PC-3 (cell line): ENCODE measurements around the gene SHF. TPM values are rescaled to one million over a fixed set of nuclear protein-coding genes. Genes with fewer than 3 reads are reported as not detected.
"Not testable (repeated sequence)": the region's sequence is repeated elsewhere in the genome, so short reads cannot be mapped to it uniquely, and the experiment has no call there.

ENCODE experiments used
- ATAC-seq: fragments of 200-7000 bp; cut with Tn5 transposase; 2 replicates; pipeline ENCODE4 v1.9.1; 2020; ENCODE audit warnings: mild to moderate bottlenecking, moderate library complexity
- BruUV-seq: library from RNA; stranded (reverse); fragments of 400-500 nt; replicated peaks from 2 replicates; lab custom pipeline; 2021; lab: Mats Ljungman, UMichigan
- CTCF ChIA-PET: fragments of 300-600 bp; sonication (Branson Sonifier 250); formaldehyde crosslinking; loops from one replicate; lab custom pipeline; 2022; ENCODE audit warnings: antibody characterized with exemption; lab: Charles Lee
- POLR2A ChIA-PET: fragments of 300-600 bp; sonication (Branson Sonifier 250); formaldehyde crosslinking; loops from one replicate; lab custom pipeline; 2022; ENCODE audit warnings: antibody characterized with exemption; ENCODE audit not compliant: unreplicated experiment; lab: Charles Lee
- DNase-seq: peaks from one replicate; pipeline ENCODE4 v3.0.0-alpha.2; 2015
- H2AFZ ChIP-seq: fragments of 300-600 bp; sonication (generic); 2 replicates; pipeline ENCODE4 v1.6.0; 2016; ENCODE audit warnings: antibody characterized with exemption, low read length
- H3F3A ChIP-seq: fragments of 300-600 bp; sonication (generic); one replicate; pipeline ENCODE4 v1.6.0; 2017; ENCODE audit warnings: antibody characterized with exemption, low read length, control low read depth, mild to moderate bottlenecking; ENCODE audit not compliant: unreplicated experiment
- H3K27ac ChIP-seq: fragments of 300-600 bp; sonication (generic); 2 replicates; pipeline ENCODE4 v1.5.1; 2016; ENCODE audit warnings: mild to moderate bottlenecking, low read length
- H3K27me3 ChIP-seq: fragments of 300-600 bp; sonication (generic); 2 replicates; pipeline ENCODE4 v1.6.1; 2016; ENCODE audit warnings: low read length, mixed read lengths
- H3K36me3 ChIP-seq: fragments of 300-600 bp; sonication (generic); 2 replicates; pipeline ENCODE4 v1.6.1; 2016; ENCODE audit warnings: low read depth, mixed run types, low read length, mixed read lengths
- H3K4me1 ChIP-seq: fragments of 300-600 bp; sonication (generic); 2 replicates; pipeline ENCODE4 v1.5.1; 2016; ENCODE audit warnings: low read length; ENCODE audit not compliant: insufficient read depth
- H3K4me2 ChIP-seq: fragments of 300-600 bp; sonication (generic); 2 replicates; pipeline ENCODE4 v1.6.0; 2016; ENCODE audit warnings: low read length
- H3K4me3 ChIP-seq: fragments of 300-600 bp; sonication (generic); 2 replicates; pipeline ENCODE4 v1.5.1; 2016; ENCODE audit warnings: mild to moderate bottlenecking, low read length, mixed read lengths
- H3K79me2 ChIP-seq: fragments of 300-600 bp; sonication (generic); 2 replicates; pipeline ENCODE4 v1.6.1; 2017; ENCODE audit warnings: low read length, mixed read lengths
- H3K9ac ChIP-seq: fragments of 300-600 bp; sonication (generic); 2 replicates; pipeline ENCODE4 v1.6.0; 2016; ENCODE audit warnings: mild to moderate bottlenecking, low read length
- H3K9me2 ChIP-seq: fragments of 300-600 bp; sonication (generic); replicated peaks from 2 replicates; pipeline ENCODE4 v1.6.1; 2016; ENCODE audit warnings: mixed run types, low read length, mixed read lengths
- H3K9me3 ChIP-seq: fragments of 300-600 bp; sonication (generic); 2 replicates; pipeline ENCODE4 v1.6.1; 2016; ENCODE audit warnings: low read length, mixed read lengths
- H4K20me1 ChIP-seq: fragments of 300-600 bp; sonication (generic); 2 replicates; pipeline ENCODE4 v1.6.1; 2016; ENCODE audit warnings: low read length, mixed read lengths
- EZH2 ChIP-seq: fragments of 300-600 bp; sonication (generic); IDR thresholded peaks from one replicate; pipeline ENCODE4 v1.6.1; 2017; ENCODE audit warnings: antibody characterized with exemption, mild to moderate bottlenecking, low read length; ENCODE audit not compliant: unreplicated experiment
- EZH2phosphoT487 ChIP-seq: fragments of 300-600 bp; sonication (generic); IDR thresholded peaks from 2 replicates; pipeline ENCODE4 v1.6.1; 2018; ENCODE audit warnings: mild to moderate bottlenecking, antibody characterized with exemption, low read length, borderline replicate concordance
- intact Hi-C: fragments of 100-400 bp; cut with micrococcal nuclease; formaldehyde crosslinking; loops from 2 replicates; pipeline ENCODE4 v1.9.0; 2023
- total RNA-seq: library from RNA; depleted of rRNA; stranded (reverse); fragments of >200 nt; gene quantifications from 2 replicates; pipeline ENCODE4 v1.2.3, GENCODE V29; 2014
- TF ChIP-seq, protein P1 (sequence below): fragments of 300-600 bp; sonication (generic); conservative IDR thresholded peaks from 2 replicates; pipeline ENCODE4 v1.5.1; 2017; ENCODE audit warnings: antibody characterized with exemption, low read depth, mild to moderate bottlenecking, low read length

SHF gene
- total RNA-seq, 1 experiment from 2014 or later, result 1.2 TPM

DNA sequence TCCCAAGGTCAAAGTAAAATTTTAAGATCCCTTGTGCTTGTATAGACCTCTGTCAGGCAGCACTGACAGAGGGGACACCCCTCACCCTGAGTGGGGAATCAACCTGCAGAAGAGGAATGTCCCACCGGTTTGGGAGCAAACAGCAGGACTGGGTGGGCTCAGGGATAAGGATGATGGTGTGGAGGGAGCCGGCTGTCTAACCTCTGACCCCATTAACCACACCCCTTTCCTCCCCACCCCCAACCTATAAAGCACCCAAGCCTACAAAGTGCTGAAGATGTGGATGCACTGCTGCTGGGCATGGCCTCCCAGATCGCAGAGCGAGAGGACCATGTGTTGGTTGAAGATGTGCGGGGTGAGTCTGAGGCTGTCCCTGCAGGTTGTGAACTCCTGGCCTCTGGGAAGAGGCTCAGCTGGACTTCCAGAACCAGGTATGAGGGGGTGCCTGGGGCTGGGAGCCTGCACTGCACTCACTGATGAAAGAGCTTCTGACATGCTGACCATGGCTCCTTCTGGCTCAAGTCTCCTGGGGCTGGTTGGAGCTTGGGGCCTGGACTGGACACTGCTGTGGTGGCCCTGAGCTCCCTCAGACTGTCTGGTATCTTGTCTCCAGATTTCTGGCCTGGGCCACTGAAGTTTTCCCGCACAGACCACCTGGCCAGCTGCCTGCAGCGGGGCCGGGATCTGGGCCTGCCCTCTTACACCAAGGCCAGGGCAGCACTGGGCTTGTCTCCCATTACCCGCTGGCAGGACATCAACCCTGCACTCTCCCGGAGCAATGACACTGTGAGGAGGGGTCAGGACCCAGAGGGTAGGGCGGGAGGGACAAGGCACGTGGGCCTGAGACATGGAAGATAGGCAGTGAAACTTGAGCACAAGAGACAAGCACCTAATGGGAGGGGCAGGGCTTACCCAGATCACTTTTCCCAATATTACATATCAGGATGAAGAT is 48.7 kb downstream of the SHF start:
- no peak for DNase-seq
- Histone ChIP-seq H3K4me1 (no peaks in the 10 kb centered on the region), H3K9ac (no peak overlapping the region), H3K36me3 (no peaks in the 10 kb centered on the region), H3K27me3 (no peaks in the 10 kb centered on the region), H3K27ac (no peak overlapping the region), H3K4me3 (no peak overlapping the region), H3K79me2 (no peaks in the 10 kb centered on the region), H3K9me2 (no peaks in the 10 kb centered on the region), H3F3A (no peaks in the 10 kb centered on the region), H3K4me2 (no peak overlapping the region), H4K20me1 (no peaks in the 10 kb centered on the region), H2AFZ (no peak overlapping the region), H3K9me3 (no peaks in the 10 kb centered on the region)
- POLR2A ChIA-PET, result no interaction called here
- CTCF ChIA-PET, result interaction anchor here (1.4 kb wide), 1 partner anchor 12 kb away, joined by 3 read pairs; no protein-coding TSS in a partner anchor
- no peak for TF ChIP-seq EZH2phosphoT487
- TF ChIP-seq, protein P1, sequence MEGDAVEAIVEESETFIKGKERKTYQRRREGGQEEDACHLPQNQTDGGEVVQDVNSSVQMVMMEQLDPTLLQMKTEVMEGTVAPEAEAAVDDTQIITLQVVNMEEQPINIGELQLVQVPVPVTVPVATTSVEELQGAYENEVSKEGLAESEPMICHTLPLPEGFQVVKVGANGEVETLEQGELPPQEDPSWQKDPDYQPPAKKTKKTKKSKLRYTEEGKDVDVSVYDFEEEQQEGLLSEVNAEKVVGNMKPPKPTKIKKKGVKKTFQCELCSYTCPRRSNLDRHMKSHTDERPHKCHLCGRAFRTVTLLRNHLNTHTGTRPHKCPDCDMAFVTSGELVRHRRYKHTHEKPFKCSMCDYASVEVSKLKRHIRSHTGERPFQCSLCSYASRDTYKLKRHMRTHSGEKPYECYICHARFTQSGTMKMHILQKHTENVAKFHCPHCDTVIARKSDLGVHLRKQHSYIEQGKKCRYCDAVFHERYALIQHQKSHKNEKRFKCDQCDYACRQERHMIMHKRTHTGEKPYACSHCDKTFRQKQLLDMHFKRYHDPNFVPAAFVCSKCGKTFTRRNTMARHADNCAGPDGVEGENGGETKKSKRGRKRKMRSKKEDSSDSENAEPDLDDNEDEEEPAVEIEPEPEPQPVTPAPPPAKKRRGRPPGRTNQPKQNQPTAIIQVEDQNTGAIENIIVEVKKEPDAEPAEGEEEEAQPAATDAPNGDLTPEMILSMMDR, result no peak
- no peak for TF ChIP-seq EZH2
- no TSS peak for BruUV-seq
- intact Hi-C loops, result no loop called here
- no peak for ATAC-seq

DNA sequence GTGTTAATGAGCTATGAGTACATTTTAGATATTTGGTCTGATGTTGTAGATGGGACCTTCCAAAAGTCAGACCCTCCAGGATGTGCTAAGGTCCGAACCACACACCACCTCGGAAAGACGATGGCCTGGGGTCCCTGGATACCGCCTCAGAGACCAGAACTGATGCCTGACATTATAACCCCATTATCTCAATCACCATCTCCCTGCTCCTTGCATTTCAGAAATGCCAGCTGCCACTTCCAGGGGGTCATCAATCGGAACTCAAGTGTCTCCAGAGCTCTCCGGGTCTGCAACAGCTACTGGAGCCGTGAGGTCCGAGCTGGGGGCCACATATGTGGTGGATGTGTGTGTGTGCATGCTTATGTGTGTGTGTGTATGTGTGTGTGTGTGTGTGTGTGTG is 50.1 kb downstream of the SHF start:
- no peak for TF ChIP-seq EZH2phosphoT487
- TF ChIP-seq, protein P1, result no peak
- no peak for TF ChIP-seq EZH2
- BruUV-seq, result no TSS peak
- Histone ChIP-seq H2AFZ (no peak overlapping the region), H3K27me3 (no peaks in the 10 kb centered on the region), H3F3A (no peaks in the 10 kb centered on the region), H3K79me2 (no peaks in the 10 kb centered on the region), H4K20me1 (no peaks in the 10 kb centered on the region), H3K9ac (no peak overlapping the region), H3K36me3 (no peaks in the 10 kb centered on the region), H3K4me3 (no peak overlapping the region), H3K4me1 (no peaks in the 10 kb centered on the region; the same call in 1 of the 2 replicates), H3K4me2 (no peak overlapping the region), H3K9me2 (no peaks in the 10 kb centered on the region), H3K27ac (no peak overlapping the region), H3K9me3 (no peaks in the 10 kb centered on the region)
- DNase-seq, result no peak
- no peak for ATAC-seq
- CTCF ChIA-PET, result no interaction called here
- POLR2A ChIA-PET, result no interaction called here
- intact Hi-C loops, result no loop called here

DNA sequence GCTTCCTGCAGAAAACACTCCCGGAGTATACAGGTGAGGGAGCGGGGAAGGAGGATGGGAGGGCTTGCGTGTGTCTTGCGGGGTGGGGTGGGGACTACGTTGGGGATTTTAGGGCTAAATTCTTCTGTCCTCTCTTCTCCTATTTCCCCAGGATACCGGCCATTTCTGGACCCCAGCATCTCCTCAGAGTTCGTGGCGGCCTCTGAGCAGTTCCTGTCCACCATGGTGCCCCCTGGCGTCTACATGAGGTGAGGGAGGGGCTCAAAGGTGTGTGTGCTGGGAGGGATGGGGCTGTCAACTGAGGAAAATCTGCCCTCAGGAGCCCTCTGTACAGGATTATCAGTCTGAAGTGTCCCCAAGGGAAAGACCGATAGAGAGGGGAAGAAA is 51.4 kb downstream of the SHF start:
- H2AFZ ChIP-seq, result no peak overlapping the region
- no peaks in the 10 kb centered on the region for H4K20me1 ChIP-seq
- DNase-seq (no peak), ATAC-seq (no peak)
- H3K36me3 ChIP-seq, result no peaks in the 10 kb centered on the region
- intact Hi-C loops, result no loop called here
- POLR2A ChIA-PET, result no interaction called here
- no peak overlapping the region for H3K9ac ChIP-seq
- no peak overlapping the region for H3K4me2 ChIP-seq
- H3K27me3 ChIP-seq, result no peaks in the 10 kb centered on the region
- CTCF ChIA-PET, result no interaction called here
- no peaks in the 10 kb centered on the region for H3K9me2 ChIP-seq
- no TSS peak for BruUV-seq
- H3K9me3 ChIP-seq, result no peaks in the 10 kb centered on the region
- no peak overlapping the region for H3K27ac ChIP-seq
- H3F3A ChIP-seq, result no peaks in the 10 kb centered on the region
- H3K79me2 ChIP-seq, result no peaks in the 10 kb centered on the region
- no peaks in the 10 kb centered on the region; the same call in 1 of the 2 replicates for H3K4me1 ChIP-seq
- no peak overlapping the region for H3K4me3 ChIP-seq
- TF ChIP-seq EZH2 (no peak), EZH2phosphoT487 (no peak)
- TF ChIP-seq, protein P1, result no peak

DNA sequence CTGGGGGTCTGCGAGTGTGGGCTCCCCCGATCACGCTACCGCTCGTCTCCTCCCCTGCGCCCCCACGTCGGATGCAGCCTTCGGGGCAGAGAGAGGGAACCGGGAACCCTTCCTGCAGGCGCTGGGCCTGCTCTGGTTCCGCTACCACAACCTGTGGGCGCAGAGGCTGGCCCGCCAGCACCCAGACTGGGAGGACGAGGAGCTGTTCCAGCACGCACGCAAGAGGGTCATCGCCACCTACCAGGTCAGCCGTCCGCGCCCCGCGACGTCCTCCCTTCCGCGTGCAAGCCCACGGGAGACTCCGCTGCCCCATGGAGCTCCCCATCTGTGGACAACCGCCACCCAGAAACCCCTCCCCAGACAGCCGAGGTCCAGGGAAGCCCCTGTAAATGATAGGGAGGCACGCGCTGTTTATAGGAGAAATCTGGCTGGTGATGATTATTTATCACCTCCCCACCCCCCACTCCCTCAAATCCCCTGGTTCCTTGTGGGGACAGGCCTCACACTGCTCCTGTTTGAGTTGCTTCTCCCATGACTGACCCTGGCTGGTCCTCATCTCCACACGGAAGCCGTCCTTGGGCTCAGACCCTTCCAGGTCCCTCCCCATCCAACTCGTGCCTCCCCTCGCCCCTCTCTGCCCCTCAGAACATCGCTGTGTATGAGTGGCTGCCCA is 51.9 kb downstream of the SHF start:
- H3K4me1 ChIP-seq, CTCF ChIA-PET, H3F3A ChIP-seq, H3K9me3 ChIP-seq, DNase-seq, H3K9ac ChIP-seq, ATAC-seq, H3K27ac ChIP-seq, BruUV-seq, H4K20me1 ChIP-seq, POLR2A ChIA-PET, H3K79me2 ChIP-seq, H3K27me3 ChIP-seq, H3K9me2 ChIP-seq, H3K36me3 ChIP-seq, intact Hi-C loops, H3K4me3 ChIP-seq, H2AFZ ChIP-seq, H3K4me2 ChIP-seq: not testable (repeated sequence)
